NCI-H748 treated with DMSO at 0.1 percent for 48 hours (cell line): ENCODE data around the gene ALCAM.

Source experiments
- DNase-seq: peaks from one replicate; lab custom pipeline; 2025; lab: John Stamatoyannopoulos, UW

The ALCAM gene

GRCh38 chr3:105356396-105356795, 10.3 kb upstream of the ALCAM start:
- no peak for DNase-seq

- DNase-seq: no peak
These were observed 9.7 kb upstream of the ALCAM start for GRCh38 chr3:105356988-105357387.

- no peak for DNase-seq
These were observed 7.5 kb upstream of the ALCAM start for GRCh38 chr3:105359098-105359762.

- no peak for DNase-seq
These were observed 6.7 kb upstream of the ALCAM start for GRCh38 chr3:105360003-105360402.

GRCh38 chr3:105362021-105362665, 4.6 kb upstream of the ALCAM start:
- DNase-seq: no peak

GRCh38 chr3:105364128-105364527, 2.6 kb upstream of the ALCAM start:
- DNase-seq: no peak

GRCh38 chr3:105365081-105365390, 1.7 kb upstream of the ALCAM start:
- no peak for DNase-seq

GRCh38 chr3:105365391-105366325, 1.1 kb upstream of the ALCAM start:
- peak; percentile 58 for DNase-seq

- DNase-seq: no peak
These were observed 325 bp downstream of the ALCAM start for GRCh38 chr3:105367063-105367405.

GRCh38 chr3:105367406-105368213, 901 bp downstream of the ALCAM start:
- no peak for DNase-seq

GRCh38 chr3:105368566-105369499, 2.1 kb downstream of the ALCAM start:
- DNase-seq: peak; percentile 67

- peak; percentile 58 for DNase-seq
These were observed 3.0 kb downstream of the ALCAM start for GRCh38 chr3:105369500-105370371.

- no peak for DNase-seq
These were observed 6.7 kb downstream of the ALCAM start for GRCh38 chr3:105373383-105373782.

GRCh38 chr3:105375750-105376511, 9.2 kb downstream of the ALCAM start:
- no peak for DNase-seq

- DNase-seq: no peak
These were observed 11.0 kb downstream of the ALCAM start for GRCh38 chr3:105377716-105378115.

GRCh38 chr3:105385179-105385578, 18.5 kb downstream of the ALCAM start:
- no peak for DNase-seq

GRCh38 chr3:105385819-105386508, 19.3 kb downstream of the ALCAM start:
- peak; percentile 31 for DNase-seq

GRCh38 chr3:105387122-105387751, 20.5 kb downstream of the ALCAM start:
- DNase-seq: peak; percentile 43
